ENCODE results near the gene SORCS2.

DNA sequence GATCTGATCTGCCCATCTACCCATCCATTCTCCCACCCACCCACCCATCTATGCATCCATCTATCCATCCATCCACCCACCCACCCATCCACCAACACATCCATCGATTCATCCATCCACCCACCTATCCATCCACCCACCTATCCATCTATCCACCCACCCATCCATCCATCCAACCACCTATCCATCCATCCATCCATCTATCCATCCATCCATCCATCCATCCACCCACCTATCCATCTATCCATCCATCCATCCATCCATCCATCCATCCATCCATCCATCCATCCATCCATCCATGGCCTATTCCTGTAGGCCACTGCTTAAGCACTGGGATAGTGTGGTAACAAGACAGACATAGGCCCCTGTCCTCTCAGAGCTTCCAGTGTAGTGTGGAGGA, 69.8 kb downstream of the SORCS2 start:
- TF ChIP-seq, protein P1, sequence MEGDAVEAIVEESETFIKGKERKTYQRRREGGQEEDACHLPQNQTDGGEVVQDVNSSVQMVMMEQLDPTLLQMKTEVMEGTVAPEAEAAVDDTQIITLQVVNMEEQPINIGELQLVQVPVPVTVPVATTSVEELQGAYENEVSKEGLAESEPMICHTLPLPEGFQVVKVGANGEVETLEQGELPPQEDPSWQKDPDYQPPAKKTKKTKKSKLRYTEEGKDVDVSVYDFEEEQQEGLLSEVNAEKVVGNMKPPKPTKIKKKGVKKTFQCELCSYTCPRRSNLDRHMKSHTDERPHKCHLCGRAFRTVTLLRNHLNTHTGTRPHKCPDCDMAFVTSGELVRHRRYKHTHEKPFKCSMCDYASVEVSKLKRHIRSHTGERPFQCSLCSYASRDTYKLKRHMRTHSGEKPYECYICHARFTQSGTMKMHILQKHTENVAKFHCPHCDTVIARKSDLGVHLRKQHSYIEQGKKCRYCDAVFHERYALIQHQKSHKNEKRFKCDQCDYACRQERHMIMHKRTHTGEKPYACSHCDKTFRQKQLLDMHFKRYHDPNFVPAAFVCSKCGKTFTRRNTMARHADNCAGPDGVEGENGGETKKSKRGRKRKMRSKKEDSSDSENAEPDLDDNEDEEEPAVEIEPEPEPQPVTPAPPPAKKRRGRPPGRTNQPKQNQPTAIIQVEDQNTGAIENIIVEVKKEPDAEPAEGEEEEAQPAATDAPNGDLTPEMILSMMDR (IDR thresholded peaks at IDR 0.05), result no peak
- no peak for TF ChIP-seq EZH2 (IDR thresholded peaks at IDR 0.05; ENCODE audit: borderline replicate concordance, insufficient read depth, low read depth, low read length, poor library complexity, severe bottlenecking)
